ENCODE measurements around the gene TNNC1. TPM values are rescaled to one million over a fixed set of nuclear protein-coding genes. Genes with fewer than 3 reads are reported as not detected.

The TNNC1 gene
- total RNA-seq (2022), result 25.5 and 26.5 TPM in 2 replicates
- Bru-seq, nascent RNA, result percentile 46 among the genes with signal in this experiment
- percentile 58 among the genes with signal in this experiment for BruChase-seq, experiment 1, labeled RNA remaining after a 6-hour chase
- percentile 51 among the genes with signal in this experiment for BruChase-seq, experiment 2, labeled RNA remaining after a 2-hour chase
- long read RNA-seq, transcript TNNC1-201 (6 exons, 714 nt), result major isoform, 57 of 60 reads
- long read RNA-seq, partial matches to known transcripts, result 2 of 60 reads
- long read RNA-seq, other reads (novel, unspliced or antisense), result 1 of 60 reads

DNA sequence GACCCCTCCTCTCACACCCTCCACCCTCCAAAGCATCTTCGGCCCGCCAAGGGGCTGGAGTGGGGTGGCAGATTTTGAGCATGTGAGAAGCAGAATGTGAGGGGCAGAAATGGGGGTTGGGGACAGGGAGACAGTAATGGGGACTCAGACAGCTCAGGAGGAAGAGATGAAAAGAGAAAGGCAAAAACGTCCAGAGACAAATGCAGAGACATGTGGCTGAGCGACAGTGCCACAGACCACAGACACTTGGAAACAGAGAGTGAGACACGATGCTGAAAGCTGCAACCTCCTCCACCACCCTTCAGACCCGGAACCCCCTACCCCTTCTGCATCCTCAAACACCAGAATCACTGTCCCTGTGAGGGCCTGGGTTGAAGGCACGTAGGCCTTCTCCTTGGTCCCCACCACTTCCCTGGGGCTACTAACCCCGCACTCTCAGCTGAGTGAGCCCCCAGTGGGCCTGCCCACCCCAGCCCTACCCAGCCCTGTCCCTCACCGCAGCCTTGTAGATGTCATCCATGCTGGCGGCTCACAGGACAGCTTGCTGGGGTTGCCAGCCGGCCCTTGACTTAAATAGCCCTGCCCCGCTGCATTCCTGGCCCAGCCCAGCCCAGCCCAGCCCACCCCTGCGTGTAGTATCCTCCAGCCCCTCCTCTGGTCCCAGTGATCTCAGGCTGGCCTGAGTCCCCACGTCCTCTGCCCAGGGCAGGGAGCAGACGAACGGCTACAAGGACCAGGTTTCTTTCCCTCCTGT is at the start of gene TNNC1:
Gene TNNC1, minus strand, starts transcription at position 546 of the 754 bp plus-strand sequence. Its CDS starts 26 bp downstream, at position 520.
- Mint-ChIP-seq H3K27ac (ENCODE audit: unreplicated experiment) (peak within 1 kb of the TSS; percentile 83), H3K9me3 (ENCODE audit: low read depth, unreplicated experiment) (no peaks in the 10 kb centered on the region), H3K4me3 (ENCODE audit: low read depth, unreplicated experiment) (peak within 1 kb of the TSS; percentile 89), H3K36me3 (ENCODE audit: insufficient read depth, unreplicated experiment) (peaks cover 24% of the 10 kb centered on the region), H3K27me3 (ENCODE audit: unreplicated experiment) (no peaks in the 10 kb centered on the region), H3K4me1 (ENCODE audit: low read depth, unreplicated experiment) (peaks cover 52% of the 10 kb centered on the region)
- BruUV-seq (replicated peaks), result TSS peak; percentile 56
- intact Hi-C loops (cut with micrococcal nuclease; ENCODE audit: unreplicated experiment), result no loop called here
- TF ChIP-seq CTCF (IDR thresholded peaks at IDR 0.05; ENCODE audit: unreplicated experiment), result no peak
- CTCF ChIA-PET, result interaction anchor here (0.6 kb wide), 1 partner anchor 38 kb away, joined by 7 read pairs; no protein-coding TSS in a partner anchor
- peak; percentile 41 for DNase-seq

DNA sequence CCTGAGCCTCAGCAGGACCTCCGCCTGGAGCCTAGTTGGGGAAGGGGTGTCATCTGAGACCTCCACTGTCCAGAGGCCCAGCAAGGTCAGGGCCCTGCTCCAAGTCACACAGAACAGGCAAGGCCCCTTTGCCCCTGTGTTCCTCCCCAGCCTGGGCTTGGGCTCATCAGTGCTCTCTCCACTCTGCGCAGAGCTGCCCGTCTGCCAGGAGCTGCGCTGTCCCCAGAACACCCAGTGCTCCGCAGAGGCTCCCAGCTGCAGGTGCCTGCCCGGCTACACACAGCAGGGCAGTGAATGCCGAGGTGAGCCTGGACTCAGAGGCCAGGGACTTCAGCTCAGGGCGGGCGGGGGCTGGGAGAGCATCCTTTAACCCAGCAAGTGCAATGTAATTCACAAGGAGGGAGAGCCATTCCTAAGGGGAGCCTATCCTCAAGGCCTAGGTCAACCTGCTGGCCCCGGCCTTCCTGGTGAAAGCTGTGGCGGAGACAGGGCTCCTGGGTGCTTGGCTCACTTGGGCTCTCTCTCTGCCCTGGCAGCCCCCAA is 49.0 kb upstream of the TNNC1 start:
- peaks cover 10% of the 10 kb centered on the region for H3K4me1 Mint-ChIP-seq (ENCODE audit: low read depth, unreplicated experiment)
- no peak for DNase-seq
- no TSS peak for BruUV-seq (replicated peaks)
- no peak for TF ChIP-seq CTCF (IDR thresholded peaks at IDR 0.05; ENCODE audit: unreplicated experiment)
- H3K27ac Mint-ChIP-seq (ENCODE audit: unreplicated experiment), result no peak overlapping the region
- H3K4me3 Mint-ChIP-seq (ENCODE audit: low read depth, unreplicated experiment), result no peak overlapping the region
- intact Hi-C loops (cut with micrococcal nuclease; ENCODE audit: unreplicated experiment), result no loop called here
- CTCF ChIA-PET, result no interaction called here
- no peaks in the 10 kb centered on the region for H3K9me3 Mint-ChIP-seq (ENCODE audit: low read depth, unreplicated experiment)
- peaks cover 6% of the 10 kb centered on the region for H3K36me3 Mint-ChIP-seq (ENCODE audit: insufficient read depth, unreplicated experiment)
- peaks cover 11% of the 10 kb centered on the region for H3K27me3 Mint-ChIP-seq (ENCODE audit: unreplicated experiment)

GRCh38 chr3:52502001-52502400 is 48.2 kb upstream of the TNNC1 start:
- no peak overlapping the region for H3K27ac Mint-ChIP-seq (ENCODE audit: unreplicated experiment)
- BruUV-seq (replicated peaks), result no TSS peak

GRCh38 chr3:52501046-52501445 is 47.2 kb upstream of the TNNC1 start:
- no peak for DNase-seq
- CTCF ChIA-PET, result no interaction called here
- H3K9me3 Mint-ChIP-seq (ENCODE audit: low read depth, unreplicated experiment), result no peaks in the 10 kb centered on the region
- intact Hi-C loops (cut with micrococcal nuclease; ENCODE audit: unreplicated experiment), result no loop called here
- H3K4me1 Mint-ChIP-seq (ENCODE audit: low read depth, unreplicated experiment), result no peaks in the 10 kb centered on the region
- no peak for TF ChIP-seq CTCF (IDR thresholded peaks at IDR 0.05; ENCODE audit: unreplicated experiment)
- H3K4me3 Mint-ChIP-seq (ENCODE audit: low read depth, unreplicated experiment), result no peak overlapping the region
- H3K27ac Mint-ChIP-seq (ENCODE audit: unreplicated experiment), result no peak overlapping the region
- peaks cover 11% of the 10 kb centered on the region for H3K27me3 Mint-ChIP-seq (ENCODE audit: unreplicated experiment)
- BruUV-seq (replicated peaks), result no TSS peak
- no peaks in the 10 kb centered on the region for H3K36me3 Mint-ChIP-seq (ENCODE audit: insufficient read depth, unreplicated experiment)

More at GRCh38 chr3:52502001-52502400, 48.2 kb upstream of the TNNC1 start:
- intact Hi-C loops (cut with micrococcal nuclease; ENCODE audit: unreplicated experiment), result no loop called here
- DNase-seq, result no peak
- no peak for TF ChIP-seq CTCF (IDR thresholded peaks at IDR 0.05; ENCODE audit: unreplicated experiment)
- Mint-ChIP-seq H3K36me3 (ENCODE audit: insufficient read depth, unreplicated experiment) (no peaks in the 10 kb centered on the region), H3K27me3 (ENCODE audit: unreplicated experiment) (peaks cover 11% of the 10 kb centered on the region), H3K4me1 (ENCODE audit: low read depth, unreplicated experiment) (peaks cover 2% of the 10 kb centered on the region), H3K9me3 (ENCODE audit: low read depth, unreplicated experiment) (no peaks in the 10 kb centered on the region), H3K4me3 (ENCODE audit: low read depth, unreplicated experiment) (no peak overlapping the region)
- CTCF ChIA-PET, result no interaction called here
